SKM-1 treated with dmso at 0.1 percent for 144 hours (cell line): Measurements from ENCODE around the gene AKAP11.
A peak's percentile ranks its signal among the peaks of the same experiment; 100 is the strongest.

ENCODE experiments used
- DNase-seq: peaks from one replicate; lab custom pipeline; 2025; ENCODE audit not compliant: unreplicated experiment; lab: John Stamatoyannopoulos, UW

Gene AKAP11

GRCh38 chr13:42333613-42334328 is 61.8 kb downstream of the AKAP11 start:
- peak; percentile 15 for DNase-seq

DNA sequence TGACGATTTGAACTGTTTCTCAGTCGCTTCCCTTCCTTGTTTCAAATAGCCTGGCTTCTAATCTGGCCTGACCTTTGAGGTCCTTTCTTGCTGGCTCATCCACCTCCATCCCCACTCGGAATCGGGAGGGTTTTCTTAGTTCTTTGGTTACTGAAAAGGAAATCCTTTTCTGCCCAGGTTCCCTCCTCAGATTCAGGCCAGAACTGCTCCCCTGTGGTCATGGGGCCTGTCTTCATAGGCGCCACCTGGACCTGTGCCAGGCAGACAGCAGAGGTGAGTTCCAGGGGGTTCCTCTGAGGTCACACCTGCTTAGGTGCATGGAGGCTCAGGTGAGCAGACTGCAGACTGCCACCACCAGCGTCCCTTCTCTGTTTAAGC is 62.4 kb downstream of the AKAP11 start:
- DNase-seq = no peak

GRCh38 chr13:42337808-42338600 is 66.1 kb downstream of the AKAP11 start:
- DNase-seq = no peak

- no peak for DNase-seq
These were observed 73.4 kb downstream of the AKAP11 start for GRCh38 chr13:42345367-42345766.

DNA sequence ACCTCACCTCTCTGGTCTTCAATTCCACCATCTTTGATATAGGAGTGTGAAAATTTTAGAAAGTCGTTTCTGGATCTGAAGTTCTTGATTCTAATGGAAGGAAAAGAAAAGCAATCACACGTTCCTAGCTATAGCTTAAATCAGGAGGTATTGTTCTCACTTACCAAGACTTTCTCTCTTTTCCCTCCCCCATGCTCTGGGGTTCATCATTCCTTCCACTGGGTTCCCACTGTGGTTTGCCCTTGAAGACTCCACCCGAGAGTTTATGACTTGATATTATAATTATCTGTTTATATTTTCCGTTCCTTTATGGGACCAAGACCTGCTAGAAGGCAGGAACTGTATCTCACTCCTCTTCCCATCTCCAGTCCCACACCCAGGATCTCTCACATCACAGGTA is 76.6 kb downstream of the AKAP11 start:
- no peak for DNase-seq

DNA sequence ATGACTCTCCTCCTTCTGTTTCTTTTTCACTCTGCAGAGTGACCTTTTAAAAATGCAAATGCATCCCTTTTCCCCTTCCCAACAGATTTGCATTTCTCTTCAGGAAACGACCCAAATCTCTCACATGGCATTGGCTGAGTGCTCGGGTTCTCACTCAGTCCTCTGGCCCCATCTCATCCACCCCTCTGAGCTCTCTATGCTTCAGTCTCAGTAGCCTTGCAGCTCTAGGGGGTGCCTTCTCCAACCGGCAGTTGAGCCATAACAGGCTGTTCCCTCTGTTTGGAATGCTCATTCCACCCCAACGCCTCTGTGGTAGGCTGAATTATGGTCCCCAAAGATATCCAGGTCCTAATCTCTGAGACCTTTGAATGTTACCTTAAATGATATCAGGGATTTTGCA is 78.2 kb downstream of the AKAP11 start:
- DNase-seq = no peak

DNA sequence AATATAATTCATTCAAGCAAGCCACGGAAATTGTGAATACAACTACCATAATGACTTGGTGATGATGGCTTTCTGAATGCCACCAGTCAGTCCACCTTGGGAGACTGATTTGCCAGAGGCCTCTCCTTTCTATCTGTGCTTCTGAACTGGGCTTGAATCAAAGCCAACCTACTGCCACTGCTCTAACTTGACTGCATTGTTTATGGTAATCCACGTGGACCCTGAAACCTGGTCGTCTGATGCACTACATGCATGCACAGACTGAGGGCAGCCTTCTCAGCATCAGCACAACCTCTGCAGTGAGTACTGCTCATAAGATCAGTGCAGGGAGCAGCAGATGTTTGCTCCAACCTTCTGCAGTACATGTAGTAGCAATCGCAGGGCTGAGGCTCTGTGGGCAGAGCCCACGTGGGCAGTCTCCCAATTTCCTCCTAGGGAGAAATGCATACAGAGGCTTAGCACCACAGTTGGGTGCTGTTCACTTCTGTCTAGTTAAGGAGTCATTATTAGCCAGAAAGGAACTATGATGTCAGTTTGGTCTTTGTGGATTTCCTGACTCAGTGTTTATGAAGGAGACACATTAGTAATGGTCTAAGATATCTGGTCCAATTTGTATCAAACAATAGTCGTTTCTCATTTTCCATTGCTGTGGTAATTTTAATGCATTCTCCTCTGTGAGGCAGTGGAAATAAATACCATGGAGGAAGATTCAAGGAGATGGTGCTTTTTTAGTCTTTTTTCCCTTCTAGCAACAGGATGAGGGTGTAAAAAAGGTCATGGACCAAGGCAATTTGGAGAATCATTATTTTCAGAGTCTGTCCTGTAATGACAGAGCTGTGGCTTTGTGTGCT is 82.5 kb downstream of the AKAP11 start:
- no peak for DNase-seq

GRCh38 chr13:42355092-42355485 is 83.1 kb downstream of the AKAP11 start:
- no peak for DNase-seq

GRCh38 chr13:42355491-42356183 is 83.7 kb downstream of the AKAP11 start:
- DNase-seq = no peak

- DNase-seq = no peak
These were observed 84.2 kb downstream of the AKAP11 start for GRCh38 chr13:42356184-42356575.

DNA sequence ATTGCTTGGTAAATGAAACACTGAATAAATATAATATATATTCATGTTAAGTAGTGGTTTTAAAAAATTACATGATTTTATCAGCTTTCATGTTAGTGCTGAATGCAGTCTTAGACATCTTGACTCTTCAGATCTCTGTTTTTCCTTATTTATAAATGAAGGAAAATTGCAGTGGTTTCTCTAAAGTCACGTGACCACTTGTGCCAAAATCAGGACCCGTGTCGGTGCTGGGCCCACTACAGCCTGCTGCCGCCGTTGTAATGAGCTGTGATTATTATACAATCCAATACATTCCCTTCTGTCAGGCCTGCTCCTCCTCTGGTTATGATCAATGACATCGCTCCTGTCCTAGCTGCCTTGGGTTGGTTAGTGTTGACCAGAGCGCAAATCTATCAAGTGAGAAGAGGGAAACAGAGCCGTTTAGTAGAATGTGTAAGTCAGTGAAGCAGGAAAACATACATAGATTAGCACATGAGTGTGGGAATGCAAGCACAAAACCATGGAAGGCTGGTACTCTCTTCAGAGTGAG is 88.2 kb downstream of the AKAP11 start:
- no peak for DNase-seq

DNA sequence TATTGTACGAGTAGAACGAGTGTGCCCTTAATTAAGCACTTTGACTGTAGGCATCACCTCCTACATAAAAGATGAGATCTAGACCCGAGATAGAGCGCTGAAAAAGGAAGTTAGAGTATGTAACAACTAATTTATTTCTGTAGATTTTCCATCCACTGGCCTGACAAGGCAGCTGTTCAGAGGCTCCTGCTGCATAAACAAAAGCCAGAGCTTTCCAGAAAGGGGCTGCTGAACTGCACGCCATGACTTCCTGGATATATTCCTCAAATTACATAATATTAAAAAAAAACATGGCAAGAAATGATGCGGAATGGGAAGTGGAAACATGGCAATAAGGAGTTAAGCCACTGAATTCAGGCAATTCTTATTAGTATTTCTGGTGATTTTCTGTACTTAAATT is 89.7 kb downstream of the AKAP11 start:
- DNase-seq = no peak

- DNase-seq = no peak
These were observed 92.1 kb downstream of the AKAP11 start for GRCh38 chr13:42363941-42364612.

- DNase-seq = no peak
These were observed 92.7 kb downstream of the AKAP11 start for GRCh38 chr13:42364613-42365000.

- peak; percentile 58 for DNase-seq
These were observed 95.9 kb downstream of the AKAP11 start for GRCh38 chr13:42367831-42368230.

- no peak for DNase-seq
These were observed 97.3 kb downstream of the AKAP11 start for GRCh38 chr13:42369071-42369797.

DNA sequence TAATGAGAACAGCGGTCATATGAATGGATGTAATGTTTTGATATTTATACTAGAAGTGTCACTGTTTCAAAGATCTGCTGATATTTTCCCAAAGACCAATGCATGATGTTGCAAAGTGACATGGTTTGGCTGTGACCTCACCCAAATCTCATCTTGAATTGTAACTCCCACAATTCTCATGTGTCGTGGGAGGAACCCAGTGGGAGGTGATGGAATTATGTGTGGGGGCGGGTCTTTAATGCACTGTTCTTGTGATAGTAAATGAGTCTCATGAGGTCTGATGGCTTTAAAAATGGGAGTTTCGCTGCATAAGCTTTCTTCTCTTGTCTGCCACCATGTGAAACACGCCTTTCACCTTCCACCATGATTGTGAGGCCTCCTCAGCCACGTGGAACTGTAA is 98.3 kb downstream of the AKAP11 start:
- DNase-seq = no peak
